Panc1 (cell line): Measurements from ENCODE around the gene NUAK2.

ENCODE experiments used
- POLR2AphosphoS5 ChIP-seq: IDR thresholded peaks from 2 replicates; pipeline ENCODE4 v1.6.1; 2012; ENCODE audit warnings: mild to moderate bottlenecking, low read depth, low read length, moderate library complexity
- SIN3A ChIP-seq: IDR thresholded peaks from 2 replicates; pipeline ENCODE4 v1.6.1; 2012; ENCODE audit warnings: low read depth, mild to moderate bottlenecking, low read length, moderate library complexity, borderline replicate concordance; ENCODE audit not compliant: insufficient read depth
- TF ChIP-seq, protein P1 (sequence below): fragments of 450-650 bp; IDR thresholded peaks from 2 replicates; pipeline ENCODE4 v1.5.1; 2017; ENCODE audit warnings: mild to moderate bottlenecking
- TF ChIP-seq, protein P2 (sequence below), 2 experiments: IDR thresholded peaks; 2 replicates each; pipeline ENCODE4 v1.6.1; 2011 to 2012; ENCODE audit warnings: low read depth in 2 of 2, control low read depth in 1 of 2, low read length in 1 of 2, mild to moderate bottlenecking in 1 of 2, moderate library complexity in 1 of 2; ENCODE audit not compliant: insufficient read depth in 1 of 2

DNA sequence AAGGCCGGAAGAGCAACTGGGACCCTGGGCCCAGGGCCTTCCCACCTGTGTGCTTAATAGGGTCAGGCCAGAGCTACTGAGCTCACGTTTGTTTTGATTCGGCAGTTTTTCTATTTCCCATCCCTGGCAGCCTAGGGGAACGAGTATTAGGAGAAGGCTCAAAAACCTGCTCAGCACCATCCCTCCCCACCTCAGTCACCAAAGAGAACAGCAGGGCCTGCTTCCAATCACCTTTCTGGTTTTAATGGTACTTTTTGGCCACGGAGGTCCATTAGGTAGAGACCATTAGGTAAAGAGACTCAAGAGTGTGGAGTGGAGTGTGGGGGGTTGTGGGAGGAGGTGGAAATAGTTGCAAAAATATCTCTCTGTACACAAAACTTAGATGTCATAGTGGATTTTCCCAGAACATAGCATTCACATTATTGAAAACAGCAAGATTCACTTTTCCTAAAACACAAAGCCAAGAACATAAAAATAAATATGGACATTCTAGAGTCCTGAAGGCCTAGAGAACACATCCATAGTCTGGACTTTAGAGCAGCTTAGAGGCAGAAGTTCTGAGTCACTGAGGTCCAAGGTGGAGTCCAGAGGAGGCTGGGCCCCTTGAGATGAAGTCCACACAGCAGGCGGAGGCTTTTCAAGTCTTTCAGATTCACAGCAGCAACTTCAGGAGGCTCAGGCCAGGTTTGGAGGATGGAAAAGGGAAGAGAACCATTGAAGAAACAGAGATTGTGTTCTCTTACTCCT lies 19.5 kb downstream of the NUAK2 start:
- TF ChIP-seq, protein P1, sequence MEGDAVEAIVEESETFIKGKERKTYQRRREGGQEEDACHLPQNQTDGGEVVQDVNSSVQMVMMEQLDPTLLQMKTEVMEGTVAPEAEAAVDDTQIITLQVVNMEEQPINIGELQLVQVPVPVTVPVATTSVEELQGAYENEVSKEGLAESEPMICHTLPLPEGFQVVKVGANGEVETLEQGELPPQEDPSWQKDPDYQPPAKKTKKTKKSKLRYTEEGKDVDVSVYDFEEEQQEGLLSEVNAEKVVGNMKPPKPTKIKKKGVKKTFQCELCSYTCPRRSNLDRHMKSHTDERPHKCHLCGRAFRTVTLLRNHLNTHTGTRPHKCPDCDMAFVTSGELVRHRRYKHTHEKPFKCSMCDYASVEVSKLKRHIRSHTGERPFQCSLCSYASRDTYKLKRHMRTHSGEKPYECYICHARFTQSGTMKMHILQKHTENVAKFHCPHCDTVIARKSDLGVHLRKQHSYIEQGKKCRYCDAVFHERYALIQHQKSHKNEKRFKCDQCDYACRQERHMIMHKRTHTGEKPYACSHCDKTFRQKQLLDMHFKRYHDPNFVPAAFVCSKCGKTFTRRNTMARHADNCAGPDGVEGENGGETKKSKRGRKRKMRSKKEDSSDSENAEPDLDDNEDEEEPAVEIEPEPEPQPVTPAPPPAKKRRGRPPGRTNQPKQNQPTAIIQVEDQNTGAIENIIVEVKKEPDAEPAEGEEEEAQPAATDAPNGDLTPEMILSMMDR, result no peak
- TF ChIP-seq SIN3A, result no peak
- no peak for TF ChIP-seq POLR2AphosphoS5
- TF ChIP-seq, protein P2, sequence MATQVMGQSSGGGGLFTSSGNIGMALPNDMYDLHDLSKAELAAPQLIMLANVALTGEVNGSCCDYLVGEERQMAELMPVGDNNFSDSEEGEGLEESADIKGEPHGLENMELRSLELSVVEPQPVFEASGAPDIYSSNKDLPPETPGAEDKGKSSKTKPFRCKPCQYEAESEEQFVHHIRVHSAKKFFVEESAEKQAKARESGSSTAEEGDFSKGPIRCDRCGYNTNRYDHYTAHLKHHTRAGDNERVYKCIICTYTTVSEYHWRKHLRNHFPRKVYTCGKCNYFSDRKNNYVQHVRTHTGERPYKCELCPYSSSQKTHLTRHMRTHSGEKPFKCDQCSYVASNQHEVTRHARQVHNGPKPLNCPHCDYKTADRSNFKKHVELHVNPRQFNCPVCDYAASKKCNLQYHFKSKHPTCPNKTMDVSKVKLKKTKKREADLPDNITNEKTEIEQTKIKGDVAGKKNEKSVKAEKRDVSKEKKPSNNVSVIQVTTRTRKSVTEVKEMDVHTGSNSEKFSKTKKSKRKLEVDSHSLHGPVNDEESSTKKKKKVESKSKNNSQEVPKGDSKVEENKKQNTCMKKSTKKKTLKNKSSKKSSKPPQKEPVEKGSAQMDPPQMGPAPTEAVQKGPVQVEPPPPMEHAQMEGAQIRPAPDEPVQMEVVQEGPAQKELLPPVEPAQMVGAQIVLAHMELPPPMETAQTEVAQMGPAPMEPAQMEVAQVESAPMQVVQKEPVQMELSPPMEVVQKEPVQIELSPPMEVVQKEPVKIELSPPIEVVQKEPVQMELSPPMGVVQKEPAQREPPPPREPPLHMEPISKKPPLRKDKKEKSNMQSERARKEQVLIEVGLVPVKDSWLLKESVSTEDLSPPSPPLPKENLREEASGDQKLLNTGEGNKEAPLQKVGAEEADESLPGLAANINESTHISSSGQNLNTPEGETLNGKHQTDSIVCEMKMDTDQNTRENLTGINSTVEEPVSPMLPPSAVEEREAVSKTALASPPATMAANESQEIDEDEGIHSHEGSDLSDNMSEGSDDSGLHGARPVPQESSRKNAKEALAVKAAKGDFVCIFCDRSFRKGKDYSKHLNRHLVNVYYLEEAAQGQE (IDR thresholded peaks at IDR 0.05; ENCODE audit: insufficient read depth in 1 of 2, low read depth in 2 of 2, low read length in 1 of 2), result no peak
